Measurements from ENCODE around the gene HDGF. TPM values are rescaled to one million over a fixed set of nuclear protein-coding genes. Genes with fewer than 3 reads are reported as not detected.
"Not testable (repeated sequence)": the region's sequence is repeated elsewhere in the genome, so short reads cannot be mapped to it uniquely, and the experiment has no call there.

Gene HDGF
- total RNA-seq, 1 experiment from 2014 or later: 490 TPM

- DNase-seq (ENCODE audit: low spot score): peak; percentile 98
These were observed 15.8 kb upstream of the HDGF start, which contains the start of gene PRCC for GRCh38 chr1:156767101-156767878. Gene PRCC, plus strand, starts transcription at chr1:156767535. Its CDS starts 237 bp downstream, at chr1:156767772.

GRCh38 chr1:156766298-156767100 lies 15.0 kb upstream of the HDGF start:
- peak; percentile 63 for DNase-seq (ENCODE audit: low spot score)

- DNase-seq (ENCODE audit: low spot score): no peak
These were observed 14.2 kb upstream of the HDGF start for GRCh38 chr1:156765666-156766065.

- DNase-seq (ENCODE audit: low spot score): not testable (repeated sequence)
These were observed 13.7 kb upstream of the HDGF start for GRCh38 chr1:156765136-156765535.

GRCh38 chr1:156760796-156761104 lies 9.3 kb upstream of the HDGF start:
- DNase-seq (ENCODE audit: low spot score): no peak

- DNase-seq (ENCODE audit: low spot score): no peak
These were observed 8.8 kb upstream of the HDGF start for GRCh38 chr1:156760092-156760795.

GRCh38 chr1:156757572-156758253 lies 6.2 kb upstream of the HDGF start:
- not testable (repeated sequence) for DNase-seq (ENCODE audit: low spot score)

- no peak for DNase-seq (ENCODE audit: low spot score)
These were observed 4.9 kb upstream of the HDGF start for GRCh38 chr1:156756355-156756754.

- DNase-seq (ENCODE audit: low spot score): no peak
These were observed 4.1 kb upstream of the HDGF start for GRCh38 chr1:156755527-156755950.

GRCh38 chr1:156754219-156754618 lies 2.7 kb upstream of the HDGF start:
- no peak for DNase-seq (ENCODE audit: low spot score)

GRCh38 chr1:156752843-156753482 lies 1.5 kb upstream of the HDGF start:
- no peak for DNase-seq (ENCODE audit: low spot score)

GRCh38 chr1:156751757-156752481 lies 444 bp upstream of the HDGF start:
- peak; percentile 96 for DNase-seq (ENCODE audit: low spot score)

- no peak for DNase-seq (ENCODE audit: low spot score)
These were observed 594 bp downstream of the HDGF start for GRCh38 chr1:156750711-156751450.

GRCh38 chr1:156750191-156750672 lies 1.2 kb downstream of the HDGF start:
- peak; percentile 67 for DNase-seq (ENCODE audit: low spot score)

GRCh38 chr1:156749419-156750118 lies 1.9 kb downstream of the HDGF start:
- DNase-seq (ENCODE audit: low spot score): peak; percentile 61

GRCh38 chr1:156748670-156749418 lies 2.6 kb downstream of the HDGF start:
- peak; percentile 74 for DNase-seq (ENCODE audit: low spot score)

- peak; percentile 41 for DNase-seq (ENCODE audit: low spot score)
These were observed 3.5 kb downstream of the HDGF start for GRCh38 chr1:156747742-156748669.
